Right ventricle myocardium superior (tissue), 1 donor: ENCODE data around the gene PHB1. TPM values are rescaled to one million over a fixed set of nuclear protein-coding genes. Genes with fewer than 3 reads are reported as not detected.
A peak's percentile ranks its signal among the peaks of the same experiment; 100 is the strongest.

Source experiments
- ATAC-seq: fragments of 200-7000 bp; cut with Tn5 transposase; one replicate; pipeline ENCODE4 v1.9.1; 2020; ENCODE audit warnings: mild to moderate bottlenecking; ENCODE audit not compliant: poor library complexity
- DNase-seq: peaks from one replicate; pipeline ENCODE4 v3.0.0-alpha.2; 2020
- intact Hi-C: fragments of 100-400 bp; cut with DNase I; formaldehyde crosslinking; loops from one replicate; pipeline ENCODE4 v1.11.2; 2022
- total RNA-seq: library from RNA; stranded (reverse); fragmentation: NEBNext Ultra II Directional; extraction: Animal tissue kit (Norgen Biotek cat#: 25700); gene quantifications from one replicate; pipeline ENCODE4 v1.2.1, GENCODE V29; 2021
- donor health status: DM: no; HTN: yes; CAD: no; lungs with severe emphysema.

PHB1 gene
- total RNA-seq, 1 donor from 2014 or later, result 236 TPM

DNA sequence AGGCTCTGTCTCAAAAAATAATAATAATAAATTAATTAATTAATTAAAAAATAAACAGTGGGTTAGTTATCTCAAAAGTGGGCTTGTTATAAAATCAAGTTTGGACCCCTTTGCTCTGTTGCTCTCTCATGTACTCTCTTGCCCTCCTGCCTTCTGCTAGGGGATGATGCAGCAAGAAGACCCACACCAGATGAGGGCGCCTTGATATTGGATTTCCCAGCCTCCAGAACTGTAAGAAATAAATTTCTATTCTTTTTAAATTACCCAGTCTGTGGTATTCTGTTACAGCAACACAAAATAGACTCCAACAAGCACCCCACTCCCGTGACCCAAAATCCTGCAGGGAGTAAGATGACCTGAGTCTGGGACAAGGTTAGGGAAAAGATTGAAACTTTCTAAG is 50.6 kb downstream of the PHB1 start:
- no peak for DNase-seq
- intact Hi-C loops, result no loop called here
- no peak for ATAC-seq

DNA sequence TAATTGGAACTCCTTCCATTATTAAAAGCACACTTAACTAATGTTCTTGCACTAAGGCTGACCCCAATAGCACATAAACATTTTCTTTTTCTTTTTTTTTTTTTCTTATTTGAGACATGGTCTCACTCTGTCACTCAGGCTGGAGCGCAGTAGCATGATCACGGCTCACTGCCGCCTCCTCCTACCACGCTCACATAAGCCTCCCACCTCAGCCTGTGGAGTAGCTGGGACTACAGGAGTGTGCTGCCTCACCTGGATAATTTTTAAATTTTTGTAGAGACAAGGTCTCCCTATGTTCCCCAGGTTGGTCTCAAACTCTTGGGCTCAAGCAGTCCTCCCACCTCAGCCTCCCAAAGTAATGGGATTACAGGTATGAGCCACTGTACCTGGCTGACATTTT is 51.4 kb downstream of the PHB1 start:
- intact Hi-C loops, result no loop called here

GRCh38 chr17:49362723-49363117 is 52.0 kb downstream of the PHB1 start:
- DNase-seq (no peak), ATAC-seq (no peak)
- intact Hi-C loops, result no loop called here

More for the DNA sequence above, 51.4 kb downstream of the PHB1 start:
- DNase-seq (no peak), ATAC-seq (no peak)

DNA sequence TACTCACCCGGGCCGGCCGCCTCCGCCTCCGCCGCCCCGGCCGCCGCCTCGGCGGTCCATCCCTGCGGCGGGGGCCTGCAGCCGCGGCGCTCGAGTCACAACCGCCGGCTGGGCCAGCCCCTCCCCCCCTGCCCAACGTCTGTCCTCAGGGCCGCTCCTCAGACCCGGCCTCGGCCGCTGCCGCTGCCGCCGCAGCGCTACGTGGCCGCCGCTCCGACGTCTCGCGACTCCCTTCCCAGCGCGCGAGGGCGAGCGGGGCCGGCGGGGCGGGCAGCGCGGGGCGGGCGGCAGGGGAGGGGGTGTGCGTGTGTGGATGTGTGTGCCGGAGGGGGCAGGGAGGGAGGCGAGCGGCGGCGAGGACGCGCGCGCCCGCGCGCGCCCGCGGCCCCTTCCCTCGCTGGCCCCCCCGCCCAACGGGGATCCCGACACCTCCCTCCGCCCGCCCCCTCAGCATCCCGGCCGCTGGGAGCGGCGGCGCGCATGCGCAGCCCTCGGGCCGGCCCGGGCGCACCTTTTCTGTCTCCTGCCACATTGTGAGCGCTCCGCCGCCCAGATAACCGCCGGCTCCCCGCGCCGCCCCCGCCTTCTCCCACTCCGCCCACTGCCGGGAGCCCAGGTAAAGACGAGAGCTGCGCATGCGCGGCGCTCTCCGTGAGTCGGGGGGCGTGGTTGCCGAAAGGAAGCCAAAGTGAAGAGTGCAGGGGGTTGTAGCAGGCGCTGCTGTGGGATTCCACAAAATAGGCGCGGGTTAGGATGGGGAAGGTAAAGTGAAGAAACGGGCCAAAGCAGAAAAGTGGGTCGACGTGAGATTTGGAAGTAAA is 52.6 kb downstream of the PHB1 start, which contains the start of gene ZNF652:
Gene ZNF652 (minus strand): TSS at position 349 of the 821 bp plus-strand sequence. CDS start 44,525 bp downstream, outside the sequence.
- DNase-seq, result peak; percentile 93
- peak; percentile 96 for ATAC-seq
- intact Hi-C loops, result no loop called here

DNA sequence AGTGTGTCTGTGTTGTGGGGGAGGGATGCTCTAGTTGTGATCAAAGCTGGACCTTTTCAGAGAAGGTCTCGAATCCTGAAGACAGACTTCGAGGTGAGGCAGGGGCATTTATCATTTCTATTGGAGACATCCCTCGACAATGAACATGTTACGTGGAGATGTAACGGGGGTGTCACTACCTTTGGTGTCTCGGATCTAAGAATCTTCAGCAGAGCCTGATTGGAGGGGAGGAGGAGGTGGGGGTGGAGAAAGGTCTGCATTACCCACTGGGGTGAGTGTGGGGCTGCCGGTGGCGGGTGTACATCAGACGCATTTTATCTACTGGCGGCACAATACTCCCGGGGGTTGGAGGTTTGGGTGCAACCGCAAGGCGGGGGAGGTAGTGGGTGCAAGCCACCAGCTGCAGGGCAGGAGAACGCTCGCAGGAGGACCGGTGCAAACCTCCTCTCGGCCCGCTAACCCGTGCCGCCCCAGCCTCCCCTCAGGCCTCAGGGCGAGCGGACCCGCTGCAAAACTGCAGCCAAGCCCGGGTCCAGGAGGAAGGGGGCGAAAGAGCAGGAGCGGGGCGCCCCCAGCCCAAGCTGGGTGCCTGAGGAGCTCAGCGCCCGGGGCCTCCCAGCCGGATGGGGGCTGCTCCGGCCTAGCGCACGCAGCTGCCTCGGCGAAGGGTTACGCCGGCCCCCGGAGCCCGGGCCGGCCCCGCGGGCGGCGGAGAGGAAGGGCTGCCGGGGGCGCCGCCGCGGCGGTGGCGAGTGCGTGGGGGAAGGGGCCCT is 53.4 kb downstream of the PHB1 start:
- peak; percentile 42 for ATAC-seq
- intact Hi-C loops, result no loop called here
- DNase-seq, result peak; percentile 57

GRCh38 chr17:49360796-49361128 is 53.9 kb downstream of the PHB1 start:
- DNase-seq, result no peak
- ATAC-seq, result no peak
- intact Hi-C loops, result no loop called here

- intact Hi-C loops, result no loop called here
- DNase-seq (no peak), ATAC-seq (no peak)
Measured at GRCh38 chr17:49359990-49360795, 54.5 kb downstream of the PHB1 start.

DNA sequence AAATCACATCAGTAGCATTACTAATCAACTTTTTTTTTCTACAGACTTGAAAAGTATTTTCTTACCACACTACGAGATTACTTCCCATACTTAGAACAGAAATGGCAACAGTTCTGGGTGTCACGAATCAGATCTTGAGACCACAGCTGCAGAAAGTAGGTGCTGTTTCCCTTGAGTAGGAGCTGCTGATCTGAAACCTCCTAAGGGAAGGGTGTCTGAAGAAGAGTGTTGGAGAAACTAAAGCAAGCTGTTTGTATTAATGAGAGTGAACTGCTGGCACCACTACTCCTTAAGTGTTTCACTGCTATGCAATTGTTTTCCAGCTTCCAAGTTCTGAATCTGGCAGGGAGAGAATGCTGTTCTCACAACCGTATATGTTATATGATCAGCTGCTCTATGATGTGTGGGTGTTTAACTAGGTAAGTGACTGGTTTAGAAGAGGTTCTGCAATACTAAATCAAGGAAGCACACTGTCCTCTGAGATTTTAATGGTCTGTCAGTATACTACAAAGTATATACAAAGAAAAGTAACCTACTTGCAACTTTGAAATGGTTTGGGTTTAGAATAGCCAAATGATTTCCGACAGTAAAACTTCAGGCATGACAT is 55.9 kb downstream of the PHB1 start:
- DNase-seq (no peak), ATAC-seq (no peak)
- intact Hi-C loops, result no loop called here

DNA sequence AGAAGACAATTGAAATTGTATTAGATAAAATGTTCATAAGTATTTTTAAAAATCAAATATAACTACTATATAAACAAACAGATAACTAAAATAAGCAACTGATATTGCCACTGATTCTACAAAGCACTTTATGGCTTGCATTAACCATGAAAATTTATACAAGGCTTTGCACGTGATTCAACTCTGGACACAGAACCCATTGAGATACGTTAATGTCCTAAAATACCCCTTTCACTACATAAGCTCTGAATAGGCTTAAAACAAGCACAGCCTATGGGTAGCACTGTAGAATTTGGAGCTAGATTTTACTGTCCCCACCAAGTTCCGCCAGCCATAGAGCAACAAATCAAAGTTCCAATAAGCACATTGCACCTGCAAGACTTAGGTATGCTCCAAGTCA is 57.2 kb downstream of the PHB1 start:
- DNase-seq (no peak), ATAC-seq (no peak)
- intact Hi-C loops, result no loop called here

DNA sequence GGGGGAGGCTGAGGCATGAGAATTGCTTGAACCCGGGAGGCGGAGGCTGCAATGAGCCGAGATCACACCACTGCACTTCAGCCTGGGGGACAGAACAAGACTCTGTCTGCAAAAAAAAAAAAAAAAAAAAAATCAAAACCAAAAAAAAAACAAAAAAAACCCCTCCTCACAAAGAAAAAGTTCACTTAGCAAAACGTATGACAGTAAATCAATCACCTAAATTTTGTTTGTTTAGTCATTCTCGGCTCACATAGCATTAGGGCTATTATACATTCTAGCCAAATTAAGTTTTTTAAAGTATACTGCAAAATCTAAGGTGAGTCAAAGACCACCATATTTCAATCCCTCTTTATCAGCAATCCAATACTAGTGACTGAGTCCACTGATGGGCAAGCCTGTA is 58.4 kb downstream of the PHB1 start:
- intact Hi-C loops, result no loop called here
- ATAC-seq (no peak), DNase-seq (no peak)

Other genes with a start within 250 kb of the PHB1 start
- 2.1 TPM for gene GNGT2, start 204.3 kb downstream of the PHB1 start, total RNA-seq
- gene ABI3, start 204.2 kb downstream of the PHB1 start, total RNA-seq, result 5.5 TPM
- gene PHOSPHO1, start 184.1 kb downstream of the PHB1 start, total RNA-seq, result 0.22 TPM
- gene ZNF652, start 52.6 kb downstream of the PHB1 start, total RNA-seq, result 18.6 TPM
- gene NGFR, start 80.4 kb upstream of the PHB1 start, total RNA-seq, result 8.0 TPM
- 3.7 TPM for gene NXPH3, start 161.0 kb upstream of the PHB1 start, total RNA-seq